Common myeloid progenitor, CD34-positive (primary cell): ENCODE results near the gene CRNKL1.

Source experiments
- CTCF ChIA-PET: fragments of 350-600 bp; sonication (Branson Sonifier 250); formaldehyde crosslinking; loops from one replicate; lab custom pipeline; 2021; ENCODE audit warnings: antibody characterized with exemption; lab: Charles Lee
- POLR2A ChIA-PET: fragments of 350-600 bp; sonication (Branson Sonifier 250); formaldehyde crosslinking; loops from one replicate; lab custom pipeline; 2021; ENCODE audit warnings: antibody characterized with exemption; lab: Charles Lee
- DNase-seq, 3 donors: peaks; one replicate each; pipeline versions ENCODE4 v3.0.0 to v3.0.0-alpha.2; 2013
- H3K27ac ChIP-seq, 2 experiments: 1 replicate in 1 of 2; 2 replicates in 1 of 2; pipeline ENCODE4 v1.7.0; 2013; ENCODE audit warnings: inconsistent platforms in 2 of 2, low read length in 2 of 2, mild to moderate bottlenecking in 2 of 2, low read depth in 1 of 2, moderate library complexity in 1 of 2; ENCODE audit not compliant: severe bottlenecking in 2 of 2, insufficient read depth in 1 of 2, poor library complexity in 1 of 2
- H3K27me3 ChIP-seq, 5 experiments: replicated peaks in 2 of 5; 1 replicate in 3 of 5; 2 replicates in 2 of 5; pipeline versions ENCODE4 v1.6.1 to v1.7.0; 2013; ENCODE audit warnings: low read length in 4 of 5, mild to moderate bottlenecking in 2 of 5, moderate library complexity in 2 of 5, inconsistent platforms in 1 of 5; ENCODE audit not compliant: insufficient read depth in 5 of 5, control insufficient read depth in 4 of 5
- H3K36me3 ChIP-seq, 4 experiments: 1 replicate in 2 of 4; 2 replicates in 2 of 4; pipeline versions ENCODE4 v1.6.1 to v1.7.0; 2013; ENCODE audit warnings: low read length in 3 of 4, control low read depth in 1 of 4, mild to moderate bottlenecking in 1 of 4; ENCODE audit not compliant: control insufficient read depth in 4 of 4, insufficient read depth in 4 of 4
- H3K4me1 ChIP-seq, 4 experiments: 1 replicate in 3 of 4; 2 replicates in 1 of 4; pipeline versions ENCODE4 v1.6.1 to v1.7.1; 2013; ENCODE audit warnings: low read length in 3 of 4, mild to moderate bottlenecking in 3 of 4, control low read depth in 1 of 4, inconsistent platforms in 1 of 4, moderate library complexity in 1 of 4; ENCODE audit not compliant: control insufficient read depth in 4 of 4, insufficient read depth in 4 of 4; ENCODE audit errors: control extremely low read depth in 1 of 4
- H3K4me3 ChIP-seq, 7 experiments: 1 replicate in 4 of 7; 2 replicates in 3 of 7; pipeline versions ENCODE4 v1.5.1 to v1.7.0; 2013; ENCODE audit warnings: mild to moderate bottlenecking in 7 of 7, low read length in 6 of 7, moderate library complexity in 6 of 7, inconsistent platforms in 2 of 7, low read depth in 2 of 7, control low read depth in 1 of 7; ENCODE audit not compliant: insufficient read depth in 4 of 7, control insufficient read depth in 1 of 7; ENCODE audit errors: extremely low read depth in 1 of 7
- H3K9me3 ChIP-seq, 5 experiments: 1 replicate in 4 of 5; 2 replicates in 1 of 5; pipeline versions ENCODE4 v1.6.1 to v1.7.1; 2013; ENCODE audit warnings: low read length in 4 of 5, mild to moderate bottlenecking in 2 of 5, inconsistent platforms in 1 of 5, low read depth in 1 of 5, moderate library complexity in 1 of 5; ENCODE audit not compliant: control insufficient read depth in 4 of 5, insufficient read depth in 2 of 5; ENCODE audit errors: control extremely low read depth in 1 of 5
- WGBS: methylation state at CpG from one replicate; pipeline ENCODE4 v1.1.5; 2013; ENCODE audit not compliant: insufficient coverage; 5-methylcytosine and 5-hydroxymethylcytosine counted together

Gene CRNKL1

GRCh38 chr20:20003031-20003954, 49.0 kb downstream of the CRNKL1 start:
- H3K36me3 ChIP-seq: no peaks in the 10 kb centered on the region
- CTCF ChIA-PET: interaction anchor here (0.7 to 4.5 kb wide), 4 partner anchors 9 to 216 kb away, joined by 3 to 13 read pairs (median 4); no protein-coding TSS in a partner anchor
- peak; percentile 27 to 74 (median 55) for DNase-seq
- peaks cover 1 to 34% (median 16%) of the 10 kb centered on the region in 4 experiments for H3K4me1 ChIP-seq
- POLR2A ChIA-PET: interaction anchor here (0.6 to 0.8 kb wide), 3 partner anchors 13 to 1218 kb away, joined by 3 to 5 read pairs (median 4); no protein-coding TSS in a partner anchor
- peak overlapping the region in 5 of 7 experiments; percentile 41 to 75 (median 55) for H3K4me3 ChIP-seq
- H3K9me3 ChIP-seq: no peaks in the 10 kb centered on the region
- no peaks in the 10 kb centered on the region for H3K27me3 ChIP-seq
- no peak overlapping the region for H3K27ac ChIP-seq
- WGBS: 21% methylated on average over 9 of the region's 23 CpGs

GRCh38 chr20:20002101-20002998, 49.9 kb downstream of the CRNKL1 start:
- no peak for DNase-seq
- no peak overlapping the region for H3K4me3 ChIP-seq
- H3K27ac ChIP-seq: no peak overlapping the region
- no peaks in the 10 kb centered on the region for H3K27me3 ChIP-seq
- WGBS: 95% methylated on average over 4 of the region's 9 CpGs
- no peaks in the 10 kb centered on the region for H3K36me3 ChIP-seq
- no peaks in the 10 kb centered on the region for H3K9me3 ChIP-seq
- H3K4me1 ChIP-seq: peaks cover 1 to 34% (median 16%) of the 10 kb centered on the region in 4 experiments
- CTCF ChIA-PET: interaction anchor here (1.4 to 4.5 kb wide), 2 partner anchors 8 to 99 kb away, joined by 4 to 13 read pairs; no protein-coding TSS in a partner anchor
- POLR2A ChIA-PET: interaction anchor here (0.8 kb wide), 1 partner anchor 14 kb away, joined by 5 read pairs; no protein-coding TSS in a partner anchor

GRCh38 chr20:20000211-20000968, 51.9 kb downstream of the CRNKL1 start:
- no peaks in the 10 kb centered on the region for H3K9me3 ChIP-seq
- CTCF ChIA-PET: interaction anchor here (0.9 to 4.7 kb wide), 2 partner anchors 13 to 97 kb away, joined by 4 to 33 read pairs; no protein-coding TSS in a partner anchor

GRCh38 chr20:19998990-19999705, 53.1 kb downstream of the CRNKL1 start:
- ChIA-PET CTCF (interaction anchor here (0.9 to 4.7 kb wide), 8 partner anchors 9 to 308 kb away, joined by 3 to 33 read pairs (median 3); no protein-coding TSS in a partner anchor), POLR2A (no interaction called here)
- no peak overlapping the region for H3K27ac ChIP-seq
- no peak overlapping the region for H3K4me3 ChIP-seq
- peaks cover 1 to 34% (median 15%) of the 10 kb centered on the region in 4 experiments for H3K4me1 ChIP-seq
- H3K36me3 ChIP-seq: peaks cover 0 to 3% (median 0%) of the 10 kb centered on the region in 4 experiments
- 88% methylated on average over 6 of the region's 7 CpGs for WGBS
- DNase-seq: no peak
- H3K9me3 ChIP-seq: no peaks in the 10 kb centered on the region
- H3K27me3 ChIP-seq: no peaks in the 10 kb centered on the region

More at GRCh38 chr20:20000211-20000968, 51.9 kb downstream of the CRNKL1 start:
- Histone ChIP-seq H3K4me1 (peaks cover 1 to 34% (median 16%) of the 10 kb centered on the region in 4 experiments), H3K4me3 (no peak overlapping the region), H3K27ac (no peak overlapping the region), H3K27me3 (no peaks in the 10 kb centered on the region), H3K36me3 (peaks cover 0 to 3% (median 0%) of the 10 kb centered on the region in 4 experiments)
- peak in 2 of 3 donors; percentile 52 to 57 for DNase-seq
- 54% methylated on average over 10 of the region's 14 CpGs for WGBS
- POLR2A ChIA-PET: interaction anchor here (0.6 kb wide), 1 partner anchor 26 kb away, joined by 8 read pairs; no protein-coding TSS in a partner anchor

- 64% methylated on average over 7 of the region's 9 CpGs for WGBS
- no peak for DNase-seq
- H3K36me3 ChIP-seq: peaks cover 0 to 3% (median 0%) of the 10 kb centered on the region in 4 experiments
- ChIA-PET POLR2A (no interaction called here), CTCF (interaction anchor here (0.8 to 4.7 kb wide), 5 partner anchors 13 to 212 kb away, joined by 3 to 33 read pairs (median 4); partner anchors contain the start of genes CFAP61 and CRNKL1)
- no peak overlapping the region for H3K27ac ChIP-seq
- H3K4me1 ChIP-seq: peaks cover 1 to 19% (median 10%) of the 10 kb centered on the region in 4 experiments
- no peak overlapping the region for H3K4me3 ChIP-seq
- H3K9me3 ChIP-seq: no peaks in the 10 kb centered on the region
- H3K27me3 ChIP-seq: no peaks in the 10 kb centered on the region
Measured at GRCh38 chr20:19996917-19997316, 55.3 kb downstream of the CRNKL1 start.
